OCI-LY3 (cell line): ENCODE data around the gene PHC2.

ENCODE experiments used
- CTCF ChIP-seq: fragments of 200-600, 300-600 bp; sonication (generic); IDR thresholded peaks from 2 replicates; pipeline ENCODE4 v1.5.1; 2014; ENCODE audit warnings: antibody characterized with exemption, low read length, low read depth
- EZH2phosphoT487 ChIP-seq: fragments of 200-600 bp; shearing (Covaris generic); IDR thresholded peaks from 2 replicates; pipeline ENCODE4 v1.6.1; 2018; ENCODE audit warnings: antibody characterized with exemption, mixed run types, low read depth

GRCh38 chr1:33305016-33305415 is 125.9 kb downstream of the PHC2 start:
- TF ChIP-seq CTCF (no peak), EZH2phosphoT487 (no peak)
